SH-SY5Y (cell line): Measurements from ENCODE around the gene HAPSTR1.

ENCODE experiments used
- GATA2 ChIP-seq: IDR thresholded peaks from 2 replicates; pipeline ENCODE4 v1.6.1; 2011; ENCODE audit warnings: mild to moderate bottlenecking, low read depth, low read length
- GATA3 ChIP-seq: IDR thresholded peaks from 2 replicates; pipeline ENCODE4 v1.6.1; 2011; ENCODE audit warnings: low read depth, mild to moderate bottlenecking, low read length, moderate library complexity

- TF ChIP-seq GATA3 (no peak), GATA2 (no peak)
Observed at GRCh38 chr16:9124444-9124843, 33.0 kb downstream of the HAPSTR1 start.
